Gastrocnemius medialis (tissue), 4 donors: ENCODE results near the gene PRKN.

ENCODE experiments used
- POLR2A ChIP-seq, 2 donors: fragments of 450-650 bp; IDR thresholded peaks; one replicate each; pipeline ENCODE4 v1.6.1; 2017; ENCODE audit warnings: antibody characterized with exemption in 2 of 2, mild to moderate bottlenecking in 2 of 2, moderate library complexity in 2 of 2
- TF ChIP-seq, protein P1 (sequence below), 5 experiments: fragments of 450-650 bp in 3 of 5; fragments of 200-600 bp in 2 of 5; sonication (generic) in 2 of 5; IDR thresholded peaks in 4 of 5; conservative IDR thresholded peaks in 1 of 5; 1 replicate in 4 of 5; 2 replicates in 1 of 5; pipeline ENCODE4 v1.5.1; 2016 to 2019; ENCODE audit warnings: antibody characterized with exemption in 5 of 5, mild to moderate bottlenecking in 3 of 5, moderate library complexity in 3 of 5

DNA sequence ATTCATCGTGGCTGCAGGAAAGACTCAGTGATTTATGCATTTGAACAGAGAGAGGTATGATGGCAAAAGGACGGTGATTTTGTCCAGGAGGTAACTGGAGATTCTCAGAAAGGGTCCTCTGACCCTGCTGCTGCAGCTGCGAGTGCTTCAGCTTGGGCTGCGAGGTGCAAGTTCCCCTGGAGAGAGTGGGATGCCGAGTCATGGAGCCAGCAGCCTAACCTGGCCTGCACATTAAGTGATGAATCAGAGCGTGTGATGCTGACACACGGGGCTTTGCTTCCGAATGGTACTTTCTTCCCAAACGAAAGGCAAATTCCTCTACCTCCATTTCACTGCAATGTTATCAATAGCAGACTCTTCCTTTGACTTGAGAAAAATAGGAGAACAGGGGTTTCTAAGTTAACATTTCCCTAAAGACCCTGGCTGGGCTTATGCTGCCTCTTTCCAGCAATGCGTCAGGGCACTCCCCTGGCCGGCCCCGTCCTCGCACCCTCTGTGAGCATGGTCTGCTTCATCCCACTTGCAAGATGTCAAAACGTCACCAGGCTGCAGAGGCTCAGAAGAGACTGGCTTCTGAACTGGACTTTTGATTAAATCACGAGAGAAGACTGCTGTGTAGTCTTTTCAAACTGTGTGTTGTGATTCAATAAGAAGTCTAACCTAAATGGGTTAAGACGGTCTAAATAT lies 825.7 kb downstream of the PRKN start:
- TF ChIP-seq, protein P1, sequence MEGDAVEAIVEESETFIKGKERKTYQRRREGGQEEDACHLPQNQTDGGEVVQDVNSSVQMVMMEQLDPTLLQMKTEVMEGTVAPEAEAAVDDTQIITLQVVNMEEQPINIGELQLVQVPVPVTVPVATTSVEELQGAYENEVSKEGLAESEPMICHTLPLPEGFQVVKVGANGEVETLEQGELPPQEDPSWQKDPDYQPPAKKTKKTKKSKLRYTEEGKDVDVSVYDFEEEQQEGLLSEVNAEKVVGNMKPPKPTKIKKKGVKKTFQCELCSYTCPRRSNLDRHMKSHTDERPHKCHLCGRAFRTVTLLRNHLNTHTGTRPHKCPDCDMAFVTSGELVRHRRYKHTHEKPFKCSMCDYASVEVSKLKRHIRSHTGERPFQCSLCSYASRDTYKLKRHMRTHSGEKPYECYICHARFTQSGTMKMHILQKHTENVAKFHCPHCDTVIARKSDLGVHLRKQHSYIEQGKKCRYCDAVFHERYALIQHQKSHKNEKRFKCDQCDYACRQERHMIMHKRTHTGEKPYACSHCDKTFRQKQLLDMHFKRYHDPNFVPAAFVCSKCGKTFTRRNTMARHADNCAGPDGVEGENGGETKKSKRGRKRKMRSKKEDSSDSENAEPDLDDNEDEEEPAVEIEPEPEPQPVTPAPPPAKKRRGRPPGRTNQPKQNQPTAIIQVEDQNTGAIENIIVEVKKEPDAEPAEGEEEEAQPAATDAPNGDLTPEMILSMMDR (IDR thresholded peaks at IDR 0.05 in 4 of 5, conservative IDR thresholded peaks at IDR 0.05 in 1 of 5) = no peak
- no peak for TF ChIP-seq POLR2A (IDR thresholded peaks at IDR 0.05)
